Fibroblast of peridontal ligament (primary cell): ENCODE data around the gene GABBR2.

Experiments
- DNase-seq: peaks from one replicate; pipeline ENCODE4 v3.0.0-alpha.2; 2010; ENCODE audit errors: extremely low read depth

The GABBR2 gene

GRCh38 chr9:98345011-98345410, 363.7 kb downstream of the GABBR2 start:
- DNase-seq = no peak

GRCh38 chr9:98344581-98344980, 364.2 kb downstream of the GABBR2 start:
- DNase-seq = no peak

- DNase-seq = no peak
These were observed 365.9 kb downstream of the GABBR2 start for GRCh38 chr9:98342820-98343210.

- no peak for DNase-seq
These were observed 366.5 kb downstream of the GABBR2 start for GRCh38 chr9:98342098-98342819.

- no peak for DNase-seq
These were observed 367.3 kb downstream of the GABBR2 start for GRCh38 chr9:98341157-98342097.

GRCh38 chr9:98339987-98340800, 368.5 kb downstream of the GABBR2 start:
- DNase-seq = no peak

GRCh38 chr9:98335661-98336060, 373.1 kb downstream of the GABBR2 start:
- no peak for DNase-seq

- DNase-seq = no peak
These were observed 373.9 kb downstream of the GABBR2 start for GRCh38 chr9:98334796-98335195.

- peak; percentile 82 for DNase-seq
These were observed 374.8 kb downstream of the GABBR2 start for GRCh38 chr9:98333703-98334582.

GRCh38 chr9:98332405-98332831, 376.3 kb downstream of the GABBR2 start:
- no peak for DNase-seq

- DNase-seq = no peak
These were observed 377.0 kb downstream of the GABBR2 start for GRCh38 chr9:98331536-98332259.

- peak; percentile 87 for DNase-seq
These were observed 377.9 kb downstream of the GABBR2 start for GRCh38 chr9:98330831-98331230.

- DNase-seq = no peak
These were observed 378.8 kb downstream of the GABBR2 start for GRCh38 chr9:98329904-98330303.

GRCh38 chr9:98329281-98329680, 379.5 kb downstream of the GABBR2 start:
- no peak for DNase-seq

- no peak for DNase-seq
These were observed 380.0 kb downstream of the GABBR2 start for GRCh38 chr9:98328770-98329169.

GRCh38 chr9:98328141-98328540, 380.6 kb downstream of the GABBR2 start:
- DNase-seq = no peak

- DNase-seq = no peak
These were observed 381.5 kb downstream of the GABBR2 start for GRCh38 chr9:98327249-98327561.

- DNase-seq = peak; percentile 54
These were observed 382.1 kb downstream of the GABBR2 start for GRCh38 chr9:98326459-98327248.

GRCh38 chr9:98324801-98325200, 383.9 kb downstream of the GABBR2 start:
- DNase-seq = no peak

GRCh38 chr9:98323831-98324135, 385.0 kb downstream of the GABBR2 start:
- DNase-seq = no peak
